H9 (cell line): ENCODE data around the gene MIPOL1. TPM values are rescaled to one million over a fixed set of nuclear protein-coding genes. Genes with fewer than 3 reads are reported as not detected.

Experiments used
- DNase-seq: peaks from one replicate; pipeline ENCODE4 v3.0.0-alpha.2; 2017
- H2AFZ ChIP-seq: one replicate; pipeline ENCODE4 v1.6.1; 2013; ENCODE audit warnings: mild to moderate bottlenecking, low read length, control low read depth, moderate library complexity
- H2AK5ac ChIP-seq: 2 replicates; pipeline ENCODE4 v1.6.1; 2013; ENCODE audit warnings: low read length, control low read depth, mixed read lengths; ENCODE audit not compliant: insufficient read length
- H2BK120ac ChIP-seq: one replicate; pipeline ENCODE4 v1.6.1; 2013; ENCODE audit warnings: low read depth, mild to moderate bottlenecking, low read length, control low read depth, inconsistent platforms; ENCODE audit not compliant: poor library complexity, severe bottlenecking
- H2BK12ac ChIP-seq: 2 replicates; pipeline ENCODE4 v1.6.1; 2013; ENCODE audit warnings: low read length, control low read depth, mixed read lengths, low read depth; ENCODE audit not compliant: insufficient read length
- H2BK15ac ChIP-seq: 2 replicates; pipeline ENCODE4 v1.6.1; 2013; ENCODE audit warnings: low read depth, low read length, control low read depth
- H2BK20ac ChIP-seq: one replicate; pipeline ENCODE4 v1.6.1; 2013; ENCODE audit warnings: low read depth, mild to moderate bottlenecking, low read length, control low read depth, inconsistent platforms; ENCODE audit not compliant: poor library complexity, severe bottlenecking
- H2BK5ac ChIP-seq: 2 replicates; pipeline ENCODE4 v1.6.1; 2013; ENCODE audit warnings: low read length, control low read depth, mixed read lengths; ENCODE audit not compliant: insufficient read length
- H3K14ac ChIP-seq: 2 replicates; pipeline ENCODE4 v1.6.1; 2013; ENCODE audit warnings: low read length, control low read depth; ENCODE audit not compliant: insufficient read depth
- H3K18ac ChIP-seq: 2 replicates; pipeline ENCODE4 v1.6.1; 2013; ENCODE audit warnings: low read depth, mild to moderate bottlenecking, mixed read lengths, low read length, control low read depth; ENCODE audit not compliant: insufficient read length
- H3K23ac ChIP-seq: 2 replicates; pipeline ENCODE4 v1.6.1; 2013; ENCODE audit warnings: low read length, control low read depth, mixed read lengths, low read depth; ENCODE audit not compliant: insufficient read length
- H3K23me2 ChIP-seq: 2 replicates; pipeline ENCODE4 v1.6.1; 2013; ENCODE audit warnings: low read depth, mild to moderate bottlenecking, mixed read lengths, low read length, control low read depth; ENCODE audit not compliant: insufficient read length, poor library complexity, severe bottlenecking
- H3K27ac ChIP-seq: 2 replicates; pipeline ENCODE4 v1.5.1; 2013; ENCODE audit warnings: low read length, control low read depth, mixed read lengths, low read depth; ENCODE audit not compliant: insufficient read length
- H3K27me3 ChIP-seq: 2 replicates; pipeline ENCODE4 v1.6.1; 2013; ENCODE audit warnings: low read length, control low read depth, inconsistent platforms; ENCODE audit not compliant: insufficient read depth
- H3K4ac ChIP-seq: 2 replicates; pipeline ENCODE4 v1.6.1; 2013; ENCODE audit warnings: low read depth, mild to moderate bottlenecking, control low read depth, inconsistent platforms, low read length, moderate library complexity
- H3K4me1 ChIP-seq: 2 replicates; pipeline ENCODE4 v1.6.1; 2013; ENCODE audit warnings: low read length, control low read depth, inconsistent platforms; ENCODE audit not compliant: insufficient read depth
- H3K4me2 ChIP-seq: 2 replicates; pipeline ENCODE4 v1.6.1; 2013; ENCODE audit warnings: low read length, control low read depth, mixed read lengths; ENCODE audit not compliant: insufficient read length, insufficient read depth
- H3K56ac ChIP-seq: 2 replicates; pipeline ENCODE4 v1.6.1; 2013; ENCODE audit warnings: low read depth, mild to moderate bottlenecking, mixed read lengths, low read length, control low read depth; ENCODE audit not compliant: insufficient read length
- H3K79me1 ChIP-seq: 2 replicates; pipeline ENCODE4 v1.6.1; 2013; ENCODE audit warnings: low read depth, mild to moderate bottlenecking, moderate library complexity, low read length, control low read depth, inconsistent platforms; ENCODE audit not compliant: insufficient read depth, poor library complexity, severe bottlenecking
- H3K79me2 ChIP-seq: 2 replicates; pipeline ENCODE4 v1.6.1; 2013; ENCODE audit warnings: low read length, control low read depth, inconsistent platforms; ENCODE audit not compliant: insufficient read depth
- H3K9ac ChIP-seq: 2 replicates; pipeline ENCODE4 v1.6.1; 2013; ENCODE audit warnings: low read length, control low read depth, mixed read lengths; ENCODE audit not compliant: insufficient read length; ENCODE audit errors: extremely low read depth
- H3K9me3 ChIP-seq: one replicate; pipeline ENCODE4 v1.6.1; 2013; ENCODE audit warnings: low read depth, low read length, inconsistent platforms; ENCODE audit not compliant: control insufficient read depth
- H3T11ph ChIP-seq: one replicate; pipeline ENCODE4 v1.6.1; 2013; ENCODE audit warnings: mild to moderate bottlenecking, low read length, control low read depth, inconsistent platforms
- H4K20me1 ChIP-seq: one replicate; pipeline ENCODE4 v1.6.1; 2013; ENCODE audit not compliant: control insufficient read depth, insufficient read length, insufficient read depth
- H4K5ac ChIP-seq: 2 replicates; pipeline ENCODE4 v1.6.1; 2013; ENCODE audit warnings: low read depth, mild to moderate bottlenecking, mixed read lengths, low read length, control low read depth; ENCODE audit not compliant: insufficient read length
- H4K8ac ChIP-seq: replicated peaks from 2 replicates; pipeline ENCODE4 v1.6.1; 2013; ENCODE audit warnings: low read length, control low read depth, mixed read lengths, low read depth; ENCODE audit not compliant: insufficient read length
- H4K91ac ChIP-seq: 2 replicates; pipeline ENCODE4 v1.6.1; 2013; ENCODE audit warnings: low read depth, mild to moderate bottlenecking, moderate library complexity, mixed read lengths, low read length, control low read depth; ENCODE audit not compliant: insufficient read length
- H3K27ac Mint-ChIP-seq, 3 experiments: 2 replicates in 2 of 3; 3 replicates in 1 of 3; pipeline ENCODE4 v1.8.0; 2020 to 2021; ENCODE audit warnings: mixed read lengths in 3 of 3, mild to moderate bottlenecking in 1 of 3, moderate library complexity in 1 of 3
- H3K27me3 Mint-ChIP-seq: 2 replicates; pipeline ENCODE4 v1.8.0; 2021; ENCODE audit warnings: low read depth, mild to moderate bottlenecking, moderate library complexity, mixed read lengths
- H3K36me3 Mint-ChIP-seq, 3 experiments: 2 replicates in 2 of 3; 3 replicates in 1 of 3; pipeline ENCODE4 v1.8.0; 2020 to 2021; ENCODE audit warnings: low read depth in 3 of 3, mixed read lengths in 3 of 3; ENCODE audit not compliant: insufficient read depth in 1 of 3
- H3K4me1 Mint-ChIP-seq, 2 experiments: 2 replicates each; pipeline ENCODE4 v1.8.0; 2020; ENCODE audit warnings: mixed read lengths in 2 of 2
- H3K4me3 Mint-ChIP-seq, 2 experiments: 2 replicates in 1 of 2; 3 replicates in 1 of 2; pipeline ENCODE4 v1.8.0; 2020 to 2021; ENCODE audit warnings: mild to moderate bottlenecking in 2 of 2, mixed read lengths in 2 of 2, moderate library complexity in 1 of 2
- H3K9me3 Mint-ChIP-seq, 2 experiments: 2 replicates in 1 of 2; 3 replicates in 1 of 2; pipeline ENCODE4 v1.8.0; 2020; ENCODE audit warnings: mild to moderate bottlenecking in 2 of 2, mixed read lengths in 2 of 2, moderate library complexity in 1 of 2
- WGBS: extraction: QIAGEN DNeasy Blood & Tissue Kit; methylation state at CpG from one replicate; pipeline ENCODE4 v1.1.7; 2013; ENCODE audit warnings: missing lambda C conversion rate, low lambda C conversion rate, mixed read lengths; ENCODE audit not compliant: insufficient read length; ENCODE audit errors: extremely low coverage; 5-methylcytosine and 5-hydroxymethylcytosine counted together
- total RNA-seq: library from RNA; stranded (reverse); gene quantifications from 2 replicates; pipeline ENCODE4 v1.2.1, GENCODE V29; 2021
- TF ChIP-seq, protein P1 (sequence below): fragments of 200-600 bp; sonication (generic); conservative IDR thresholded peaks from 3 replicates; pipeline ENCODE4 v1.8.0; 2021; ENCODE audit warnings: antibody characterized with exemption, mild to moderate bottlenecking

MIPOL1 gene
- total RNA-seq, 1 experiment from 2014 or later = 15.6 TPM

DNA sequence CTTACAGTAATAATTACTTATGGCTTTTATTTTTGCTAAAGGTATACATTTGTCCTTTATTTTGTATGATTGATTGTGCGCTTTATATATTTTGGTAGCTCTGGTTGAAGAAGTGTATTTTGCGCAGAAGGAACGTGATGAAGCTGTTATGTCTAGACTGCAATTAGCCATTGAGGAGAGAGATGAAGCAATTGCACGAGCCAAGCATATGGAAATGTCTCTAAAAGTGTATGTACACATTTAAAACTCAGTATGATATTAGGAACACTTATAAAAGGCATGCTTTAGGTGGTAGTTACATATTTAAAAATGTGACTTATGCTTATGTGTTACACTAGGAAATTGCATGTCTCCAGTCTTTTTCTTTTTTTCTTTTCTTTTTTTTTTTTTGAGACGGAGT, 87.5 kb downstream of the MIPOL1 start:
- H4K5ac ChIP-seq = no peak overlapping the region
- TF ChIP-seq, protein P1, sequence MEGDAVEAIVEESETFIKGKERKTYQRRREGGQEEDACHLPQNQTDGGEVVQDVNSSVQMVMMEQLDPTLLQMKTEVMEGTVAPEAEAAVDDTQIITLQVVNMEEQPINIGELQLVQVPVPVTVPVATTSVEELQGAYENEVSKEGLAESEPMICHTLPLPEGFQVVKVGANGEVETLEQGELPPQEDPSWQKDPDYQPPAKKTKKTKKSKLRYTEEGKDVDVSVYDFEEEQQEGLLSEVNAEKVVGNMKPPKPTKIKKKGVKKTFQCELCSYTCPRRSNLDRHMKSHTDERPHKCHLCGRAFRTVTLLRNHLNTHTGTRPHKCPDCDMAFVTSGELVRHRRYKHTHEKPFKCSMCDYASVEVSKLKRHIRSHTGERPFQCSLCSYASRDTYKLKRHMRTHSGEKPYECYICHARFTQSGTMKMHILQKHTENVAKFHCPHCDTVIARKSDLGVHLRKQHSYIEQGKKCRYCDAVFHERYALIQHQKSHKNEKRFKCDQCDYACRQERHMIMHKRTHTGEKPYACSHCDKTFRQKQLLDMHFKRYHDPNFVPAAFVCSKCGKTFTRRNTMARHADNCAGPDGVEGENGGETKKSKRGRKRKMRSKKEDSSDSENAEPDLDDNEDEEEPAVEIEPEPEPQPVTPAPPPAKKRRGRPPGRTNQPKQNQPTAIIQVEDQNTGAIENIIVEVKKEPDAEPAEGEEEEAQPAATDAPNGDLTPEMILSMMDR = no peak
- H3K9me3 ChIP-seq = no peaks in the 10 kb centered on the region
- no peak overlapping the region for H4K8ac ChIP-seq
- no peak overlapping the region for H3K4me3 Mint-ChIP-seq
- peaks cover 3% of the 10 kb centered on the region for H3K23me2 ChIP-seq
- H2BK5ac ChIP-seq = no peak overlapping the region
- no peaks in the 10 kb centered on the region for H3K79me2 ChIP-seq
- no peak for DNase-seq
- no peak overlapping the region for H2BK120ac ChIP-seq
- no peaks in the 10 kb centered on the region for H3K4me1 ChIP-seq
- H3K27me3 Mint-ChIP-seq = no peaks in the 10 kb centered on the region
- WGBS = no CpG with 5 or more reads among the region's 5 CpGs
- H3K27me3 ChIP-seq = no peaks in the 10 kb centered on the region
- H3K36me3 Mint-ChIP-seq = peaks cover 10 to 15% (median 15%) of the 10 kb centered on the region in 3 experiments
- H2AFZ ChIP-seq = no peak overlapping the region
- no peak overlapping the region for H2BK12ac ChIP-seq
- no peak overlapping the region for H3K27ac ChIP-seq
- H3K9ac ChIP-seq = no peak overlapping the region
- H3K4me2 ChIP-seq = no peak overlapping the region
- no peak overlapping the region for H3K4ac ChIP-seq
- no peaks in the 10 kb centered on the region for H3K4me1 Mint-ChIP-seq
- H3K27ac Mint-ChIP-seq = no peak overlapping the region
- no peak overlapping the region for H3K18ac ChIP-seq
- H3K9me3 Mint-ChIP-seq = peaks cover 0 to 2% of the 10 kb centered on the region in 2 experiments; a peak in 1 of 5 replicates
- H4K20me1 ChIP-seq = no peaks in the 10 kb centered on the region
- H2BK15ac ChIP-seq = no peak overlapping the region
- H3K56ac ChIP-seq = no peak overlapping the region
- H3K14ac ChIP-seq = no peak overlapping the region
- H4K91ac ChIP-seq = no peak overlapping the region
- no peak overlapping the region for H2BK20ac ChIP-seq
- H3K23ac ChIP-seq = no peak overlapping the region
- no peaks in the 10 kb centered on the region for H3K79me1 ChIP-seq
- no peak overlapping the region for H3T11ph ChIP-seq
- no peak overlapping the region for H2AK5ac ChIP-seq
